ENCODE results near the gene RNF220.

RNF220 gene

GRCh38 chr1:44408632-44409602 lies 3.9 kb downstream of the RNF220 start:
- Histone ChIP-seq H3K4me3 (ENCODE audit: low read depth in 1 of 2, low read length in 2 of 2) (no peak overlapping the region), H3K27ac (ENCODE audit: low read depth, low read length) (no peak overlapping the region), H3K9ac (ENCODE audit: low read length) (no peak overlapping the region), H3K9me3 (ENCODE audit: low read length) (no peaks in the 10 kb centered on the region), H3K27me3 (ENCODE audit: control insufficient read depth in 1 of 2, insufficient read depth in 2 of 2, low read length in 2 of 2) (peaks cover 77 to 99% of the 10 kb centered on the region in 2 donors), H3K36me3 (ENCODE audit: insufficient read depth, low read length) (no peaks in the 10 kb centered on the region), H3K4me1 (ENCODE audit: insufficient read depth, low read length) (peaks cover 20% of the 10 kb centered on the region)

GRCh38 chr1:44409757-44410156 lies 4.7 kb downstream of the RNF220 start:
- no peaks in the 10 kb centered on the region for H3K9me3 ChIP-seq (ENCODE audit: low read length)
- H3K4me3 ChIP-seq (ENCODE audit: low read depth in 1 of 2, low read length in 2 of 2) = no peak overlapping the region
- H3K27me3 ChIP-seq (ENCODE audit: control insufficient read depth in 1 of 2, insufficient read depth in 2 of 2, low read length in 2 of 2) = peaks cover 83 to 99% of the 10 kb centered on the region in 2 donors
- H3K9ac ChIP-seq (ENCODE audit: low read length) = no peak overlapping the region
- no peaks in the 10 kb centered on the region for H3K36me3 ChIP-seq (ENCODE audit: insufficient read depth, low read length)
- H3K27ac ChIP-seq (ENCODE audit: low read depth, low read length) = no peak overlapping the region
- H3K4me1 ChIP-seq (ENCODE audit: insufficient read depth, low read length) = peaks cover 18% of the 10 kb centered on the region

GRCh38 chr1:44411861-44412260 lies 6.8 kb downstream of the RNF220 start:
- peaks cover 92 to 96% of the 10 kb centered on the region in 2 donors for H3K27me3 ChIP-seq (ENCODE audit: control insufficient read depth in 1 of 2, insufficient read depth in 2 of 2, low read length in 2 of 2)
- no peak overlapping the region for H3K9ac ChIP-seq (ENCODE audit: low read length)

GRCh38 chr1:44412601-44413000 lies 7.5 kb downstream of the RNF220 start:
- H3K36me3 ChIP-seq (ENCODE audit: insufficient read depth, low read length) = no peaks in the 10 kb centered on the region
- no peaks in the 10 kb centered on the region for H3K9me3 ChIP-seq (ENCODE audit: low read length)
- H3K27me3 ChIP-seq (ENCODE audit: control insufficient read depth in 1 of 2, insufficient read depth in 2 of 2, low read length in 2 of 2) = peaks cover 93 to 96% of the 10 kb centered on the region in 2 donors
- H3K4me1 ChIP-seq (ENCODE audit: insufficient read depth, low read length) = peaks cover 4% of the 10 kb centered on the region
- H3K4me3 ChIP-seq (ENCODE audit: low read depth in 1 of 2, low read length in 2 of 2) = no peak overlapping the region
- H3K27ac ChIP-seq (ENCODE audit: low read depth, low read length) = no peak overlapping the region
- no peak overlapping the region for H3K9ac ChIP-seq (ENCODE audit: low read length)

More at GRCh38 chr1:44411861-44412260, 6.8 kb downstream of the RNF220 start:
- Histone ChIP-seq H3K36me3 (ENCODE audit: insufficient read depth, low read length) (no peaks in the 10 kb centered on the region), H3K4me1 (ENCODE audit: insufficient read depth, low read length) (peaks cover 4% of the 10 kb centered on the region), H3K4me3 (ENCODE audit: low read depth in 1 of 2, low read length in 2 of 2) (no peak overlapping the region), H3K9me3 (ENCODE audit: low read length) (no peaks in the 10 kb centered on the region), H3K27ac (ENCODE audit: low read depth, low read length) (no peak overlapping the region)

- peaks cover 5% of the 10 kb centered on the region for H3K4me1 ChIP-seq (ENCODE audit: insufficient read depth, low read length)
- no peaks in the 10 kb centered on the region for H3K9me3 ChIP-seq (ENCODE audit: low read length)
- H3K27ac ChIP-seq (ENCODE audit: low read depth, low read length) = no peak overlapping the region
- no peak overlapping the region for H3K9ac ChIP-seq (ENCODE audit: low read length)
- H3K27me3 ChIP-seq (ENCODE audit: control insufficient read depth in 1 of 2, insufficient read depth in 2 of 2, low read length in 2 of 2) = peaks cover 88 to 96% of the 10 kb centered on the region in 2 donors
- H3K36me3 ChIP-seq (ENCODE audit: insufficient read depth, low read length) = no peaks in the 10 kb centered on the region
- H3K4me3 ChIP-seq (ENCODE audit: low read depth in 1 of 2, low read length in 2 of 2) = no peak overlapping the region
These were observed 8.7 kb downstream of the RNF220 start for GRCh38 chr1:44413740-44414139.

- no peak overlapping the region for H3K4me3 ChIP-seq (ENCODE audit: low read depth in 1 of 2, low read length in 2 of 2)
- no peak overlapping the region for H3K27ac ChIP-seq (ENCODE audit: low read depth, low read length)
- no peaks in the 10 kb centered on the region for H3K9me3 ChIP-seq (ENCODE audit: low read length)
- no peaks in the 10 kb centered on the region for H3K36me3 ChIP-seq (ENCODE audit: insufficient read depth, low read length)
- H3K4me1 ChIP-seq (ENCODE audit: insufficient read depth, low read length) = peaks cover 4% of the 10 kb centered on the region
- H3K9ac ChIP-seq (ENCODE audit: low read length) = no peak overlapping the region
- H3K27me3 ChIP-seq (ENCODE audit: control insufficient read depth in 1 of 2, insufficient read depth in 2 of 2, low read length in 2 of 2) = peaks cover 87 to 96% of the 10 kb centered on the region in 2 donors
These were observed 10.0 kb downstream of the RNF220 start for GRCh38 chr1:44415013-44415412.

GRCh38 chr1:44416408-44416807 lies 11.4 kb downstream of the RNF220 start:
- Histone ChIP-seq H3K9ac (ENCODE audit: low read length) (no peak overlapping the region), H3K4me1 (ENCODE audit: insufficient read depth, low read length) (peaks cover 4% of the 10 kb centered on the region), H3K4me3 (ENCODE audit: low read depth in 1 of 2, low read length in 2 of 2) (no peak overlapping the region), H3K27ac (ENCODE audit: low read depth, low read length) (no peak overlapping the region), H3K27me3 (ENCODE audit: control insufficient read depth in 1 of 2, insufficient read depth in 2 of 2, low read length in 2 of 2) (peaks cover 84 to 92% of the 10 kb centered on the region in 2 donors), H3K9me3 (ENCODE audit: low read length) (no peaks in the 10 kb centered on the region), H3K36me3 (ENCODE audit: insufficient read depth, low read length) (no peaks in the 10 kb centered on the region)

GRCh38 chr1:44417351-44418021 lies 12.4 kb downstream of the RNF220 start:
- H3K27me3 ChIP-seq (ENCODE audit: control insufficient read depth in 1 of 2, insufficient read depth in 2 of 2, low read length in 2 of 2) = peaks cover 73 to 82% of the 10 kb centered on the region in 2 donors

GRCh38 chr1:44418022-44418673 lies 13.1 kb downstream of the RNF220 start:
- H3K27ac ChIP-seq (ENCODE audit: low read depth, low read length) = no peak overlapping the region
- H3K9ac ChIP-seq (ENCODE audit: low read length) = no peak overlapping the region
- H3K4me3 ChIP-seq (ENCODE audit: low read depth in 1 of 2, low read length in 2 of 2) = no peak overlapping the region
- H3K36me3 ChIP-seq (ENCODE audit: insufficient read depth, low read length) = no peaks in the 10 kb centered on the region
- peaks cover 67 to 75% of the 10 kb centered on the region in 2 donors for H3K27me3 ChIP-seq (ENCODE audit: control insufficient read depth in 1 of 2, insufficient read depth in 2 of 2, low read length in 2 of 2)
- H3K9me3 ChIP-seq (ENCODE audit: low read length) = no peaks in the 10 kb centered on the region
- H3K4me1 ChIP-seq (ENCODE audit: insufficient read depth, low read length) = peaks cover 4% of the 10 kb centered on the region

More at GRCh38 chr1:44417351-44418021, 12.4 kb downstream of the RNF220 start:
- Histone ChIP-seq H3K4me1 (ENCODE audit: insufficient read depth, low read length) (peaks cover 4% of the 10 kb centered on the region), H3K27ac (ENCODE audit: low read depth, low read length) (no peak overlapping the region), H3K36me3 (ENCODE audit: insufficient read depth, low read length) (no peaks in the 10 kb centered on the region), H3K9me3 (ENCODE audit: low read length) (no peaks in the 10 kb centered on the region), H3K9ac (ENCODE audit: low read length) (no peak overlapping the region), H3K4me3 (ENCODE audit: low read depth in 1 of 2, low read length in 2 of 2) (peak overlapping the region in 1 of 2 donors; percentile 14)

- Histone ChIP-seq H3K9ac (ENCODE audit: low read length) (no peak overlapping the region), H3K36me3 (ENCODE audit: insufficient read depth, low read length) (no peaks in the 10 kb centered on the region), H3K4me3 (ENCODE audit: low read depth in 1 of 2, low read length in 2 of 2) (no peak overlapping the region), H3K9me3 (ENCODE audit: low read length) (no peaks in the 10 kb centered on the region), H3K4me1 (ENCODE audit: insufficient read depth, low read length) (peaks cover 15% of the 10 kb centered on the region), H3K27me3 (ENCODE audit: control insufficient read depth in 1 of 2, insufficient read depth in 2 of 2, low read length in 2 of 2) (peaks cover 51 to 57% of the 10 kb centered on the region in 2 donors), H3K27ac (ENCODE audit: low read depth, low read length) (no peak overlapping the region)
These were observed 14.8 kb downstream of the RNF220 start for GRCh38 chr1:44419901-44420300.

- peaks cover 52 to 54% of the 10 kb centered on the region in 2 donors for H3K27me3 ChIP-seq (ENCODE audit: control insufficient read depth in 1 of 2, insufficient read depth in 2 of 2, low read length in 2 of 2)
- no peak overlapping the region for H3K27ac ChIP-seq (ENCODE audit: low read depth, low read length)
- peaks cover 15% of the 10 kb centered on the region for H3K4me1 ChIP-seq (ENCODE audit: insufficient read depth, low read length)
- H3K9ac ChIP-seq (ENCODE audit: low read length) = no peak overlapping the region
- no peaks in the 10 kb centered on the region for H3K36me3 ChIP-seq (ENCODE audit: insufficient read depth, low read length)
- H3K9me3 ChIP-seq (ENCODE audit: low read length) = no peaks in the 10 kb centered on the region
- H3K4me3 ChIP-seq (ENCODE audit: low read depth in 1 of 2, low read length in 2 of 2) = no peak overlapping the region
These were observed 15.5 kb downstream of the RNF220 start for GRCh38 chr1:44420535-44420934.

Measured in muscle layer of colon (tissue), 2 donors.